Stimulated activated CD4-positive, alpha-beta T cell treated with anti-CD3 and anti-CD28 coated beads, TNF-alpha, amount 100 ng/mL, for 24 hours (primary cell): ENCODE results near the gene CHP1.
"Not testable (repeated sequence)": the region's sequence is repeated elsewhere in the genome, so short reads cannot be mapped to it uniquely, and the experiment has no call there.

Experiments used
- DNase-seq, 3 experiments: peaks; one replicate each; pipeline ENCODE4 v3.0.0-alpha.2; 2020; ENCODE audit warnings: low read depth in 3 of 3

The CHP1 gene

GRCh38 chr15:41291065-41291631, 60.1 kb downstream of the CHP1 start:
- DNase-seq, result no peak

- no peak for DNase-seq
Measured at GRCh38 chr15:41292521-41292920, 61.5 kb downstream of the CHP1 start.

- DNase-seq, result not testable (repeated sequence)
Measured at GRCh38 chr15:41301139-41301538, 70.1 kb downstream of the CHP1 start.

GRCh38 chr15:41301587-41301986, 70.5 kb downstream of the CHP1 start:
- DNase-seq, result no peak

- DNase-seq, result no peak
Measured at GRCh38 chr15:41304149-41304770, 73.2 kb downstream of the CHP1 start.

- DNase-seq, result no peak
Measured at GRCh38 chr15:41307679-41308078, 76.6 kb downstream of the CHP1 start.

- DNase-seq, result no peak
Measured at GRCh38 chr15:41309226-41309905, 78.3 kb downstream of the CHP1 start.

- not testable (repeated sequence) for DNase-seq
Measured at GRCh38 chr15:41320805-41321330, 89.8 kb downstream of the CHP1 start.

- no peak for DNase-seq
Measured at GRCh38 chr15:41323611-41324010, 92.5 kb downstream of the CHP1 start.

- DNase-seq, result no peak
Measured at GRCh38 chr15:41331281-41331680, 100.2 kb downstream of the CHP1 start.
